GM21529 (cell line): ENCODE measurements around the gene RNF220.
"Not testable (repeated sequence)": the region's sequence is repeated elsewhere in the genome, so short reads cannot be mapped to it uniquely, and the experiment has no call there.

Experiments
- ATAC-seq: cut with Tn5 transposase; IDR thresholded peaks from one replicate; pipeline ENCODE4 v1.9.1; 2021; ENCODE audit not compliant: unreplicated experiment

RNF220 gene

GRCh38 chr1:44485934-44486460 lies 80.9 kb downstream of the RNF220 start:
- ATAC-seq, result no peak

DNA sequence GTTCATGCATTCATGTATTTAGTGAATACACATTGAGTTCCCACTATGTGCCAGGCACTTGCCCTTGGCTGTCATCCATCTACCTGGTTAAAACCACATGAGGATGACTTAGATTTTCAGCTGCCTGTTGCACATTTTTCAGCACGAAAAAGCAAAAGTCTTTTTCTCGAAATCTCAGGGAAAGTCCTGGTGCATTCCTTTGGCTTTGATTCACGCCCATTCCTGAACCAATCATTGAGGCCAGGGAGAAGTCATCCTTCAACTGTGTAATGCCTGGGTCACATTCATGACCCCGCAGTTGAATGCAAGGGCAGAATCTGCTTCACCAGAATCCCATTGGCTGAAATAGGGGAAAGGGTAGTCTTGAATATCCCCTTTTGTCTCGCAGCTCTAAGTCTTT lies 84.4 kb downstream of the RNF220 start:
- ATAC-seq, result no peak

DNA sequence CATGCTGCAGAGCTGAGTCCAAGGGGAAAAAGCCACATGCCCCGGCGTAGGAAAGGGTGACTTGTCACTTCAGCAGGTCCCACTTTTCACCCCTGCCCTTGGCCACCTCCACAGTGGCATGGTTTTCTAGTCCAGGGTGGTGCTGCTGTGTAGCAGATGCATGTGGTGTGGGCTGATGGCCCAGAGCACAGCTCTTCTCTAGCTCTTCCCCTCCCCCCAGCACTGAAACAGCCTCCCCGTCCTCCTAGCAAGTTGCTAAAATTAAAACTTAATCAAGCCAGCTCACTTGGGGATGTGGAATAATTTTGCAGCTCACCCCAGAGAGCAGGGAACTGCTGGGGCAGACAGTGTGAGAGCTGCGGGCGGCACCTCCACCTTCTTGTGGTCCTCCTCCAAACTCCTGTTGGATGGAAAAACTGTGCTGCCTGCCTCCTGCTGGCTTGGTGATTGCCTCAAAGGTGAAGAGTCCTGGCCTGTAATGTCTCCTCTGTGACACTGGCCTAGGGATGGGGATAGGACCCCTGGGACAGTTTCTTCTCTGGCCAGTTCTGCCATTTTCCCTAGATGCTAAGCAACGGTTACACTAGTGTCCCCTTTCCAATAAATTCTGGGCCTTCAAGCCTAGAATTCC lies 91.6 kb downstream of the RNF220 start:
- ATAC-seq, result no peak

DNA sequence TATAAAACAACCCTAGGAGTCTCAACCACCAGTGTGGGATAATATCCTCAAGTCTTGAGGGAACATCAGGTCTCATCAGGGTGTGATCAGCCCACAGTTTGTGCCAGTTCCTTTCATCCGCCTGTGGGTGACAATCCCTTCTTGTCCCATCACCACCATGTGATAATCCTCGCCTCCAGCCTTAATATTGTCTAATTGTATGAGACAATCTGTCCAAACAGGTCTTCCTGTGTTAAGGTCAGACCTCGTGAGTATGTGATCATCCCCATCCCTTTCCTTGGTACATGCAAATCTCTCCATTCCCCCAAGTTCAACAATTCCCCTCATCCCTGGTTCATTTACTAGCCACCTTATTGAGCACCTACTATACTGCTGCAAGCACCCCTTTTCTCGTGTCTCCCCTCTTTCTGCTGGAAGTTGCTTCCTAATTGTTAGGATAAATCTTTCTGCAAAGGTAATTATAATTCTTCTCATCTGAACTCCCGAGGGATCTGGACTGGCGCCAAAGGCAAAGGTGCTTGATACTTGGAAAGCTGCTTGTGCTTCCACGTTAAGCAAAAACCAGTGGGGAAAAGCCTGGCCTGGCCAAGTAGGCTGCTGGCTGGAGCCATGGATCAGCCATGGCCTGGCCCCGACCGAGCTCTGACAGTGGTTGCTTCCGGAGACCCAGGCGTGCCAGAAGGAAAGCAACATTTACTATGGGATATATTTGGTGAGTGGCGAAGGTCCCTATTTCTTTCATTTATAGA lies 92.5 kb downstream of the RNF220 start:
- no peak for ATAC-seq

GRCh38 chr1:44499306-44499705 lies 94.3 kb downstream of the RNF220 start:
- no peak for ATAC-seq

GRCh38 chr1:44500181-44501046 lies 95.4 kb downstream of the RNF220 start:
- ATAC-seq, result no peak

DNA sequence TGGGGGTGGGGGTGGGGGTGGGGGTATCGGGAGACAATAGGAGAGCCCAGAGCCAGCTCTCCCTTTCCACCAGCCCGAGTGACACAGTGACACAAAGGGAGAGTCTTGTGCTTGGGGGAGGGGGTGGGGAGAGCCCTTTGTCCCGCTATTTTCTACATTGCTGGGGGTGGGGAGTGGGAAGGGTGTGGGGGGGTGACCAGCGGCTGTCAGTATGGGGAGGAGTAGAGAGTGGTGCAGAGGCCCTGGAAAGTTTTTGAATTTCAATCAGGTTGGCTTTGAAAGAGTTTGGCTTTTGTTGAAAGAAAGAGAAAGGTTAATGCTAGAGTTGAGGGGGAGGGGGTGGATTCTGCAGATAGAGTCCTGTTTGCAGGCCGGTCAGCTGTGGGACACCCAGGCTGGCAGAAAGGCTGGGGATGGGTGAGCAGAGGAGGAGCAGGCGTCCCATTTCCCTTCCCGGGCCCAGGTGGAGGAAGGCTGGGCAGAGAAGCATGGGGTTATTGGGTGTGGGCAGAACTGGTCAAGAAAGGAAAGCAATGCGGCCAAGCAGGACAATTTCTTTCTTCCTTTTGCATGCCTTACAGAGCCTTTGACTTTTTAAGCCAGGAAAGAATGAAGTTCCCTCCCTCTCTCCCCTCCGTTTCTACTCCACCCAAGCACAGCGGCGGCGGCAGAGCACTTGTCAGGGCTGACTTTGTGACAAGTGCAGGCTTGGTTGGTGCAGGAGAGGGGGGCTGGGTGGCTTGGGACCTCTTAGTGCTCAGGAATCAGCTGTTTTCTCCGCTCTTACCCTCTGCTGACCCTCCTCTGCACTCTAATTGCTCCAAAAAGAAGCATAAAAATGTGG lies 96.2 kb downstream of the RNF220 start:
- ATAC-seq, result no peak

DNA sequence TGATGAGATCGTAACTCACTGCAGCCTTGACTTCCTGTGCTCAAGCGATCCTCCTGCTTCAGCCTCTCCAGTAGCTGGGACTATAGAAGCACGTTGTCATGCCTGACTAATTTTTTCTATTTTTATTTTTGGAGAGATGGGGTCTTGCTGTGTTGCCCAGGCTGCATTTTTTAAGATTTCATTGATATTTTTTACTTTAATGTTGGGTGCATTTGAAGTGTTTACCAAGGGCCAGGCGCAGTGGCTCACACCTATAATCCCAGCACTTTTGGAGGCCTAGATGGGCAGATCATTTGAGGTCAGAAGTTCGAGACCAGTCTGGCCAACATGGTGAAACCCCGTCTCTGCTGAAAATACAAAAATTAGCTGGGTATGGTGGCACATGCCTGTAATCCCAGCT lies 97.8 kb downstream of the RNF220 start:
- ATAC-seq, result not testable (repeated sequence)

- no peak for ATAC-seq
These were observed 98.6 kb downstream of the RNF220 start for GRCh38 chr1:44503625-44504024.

- no peak for ATAC-seq
These were observed 100.3 kb downstream of the RNF220 start for GRCh38 chr1:44505210-44505993.

GRCh38 chr1:44507490-44508396 lies 102.7 kb downstream of the RNF220 start:
- no peak for ATAC-seq

GRCh38 chr1:44508397-44508745 lies 103.3 kb downstream of the RNF220 start:
- ATAC-seq, result no peak

- no peak for ATAC-seq
These were observed 106.3 kb downstream of the RNF220 start for GRCh38 chr1:44511363-44511762.

DNA sequence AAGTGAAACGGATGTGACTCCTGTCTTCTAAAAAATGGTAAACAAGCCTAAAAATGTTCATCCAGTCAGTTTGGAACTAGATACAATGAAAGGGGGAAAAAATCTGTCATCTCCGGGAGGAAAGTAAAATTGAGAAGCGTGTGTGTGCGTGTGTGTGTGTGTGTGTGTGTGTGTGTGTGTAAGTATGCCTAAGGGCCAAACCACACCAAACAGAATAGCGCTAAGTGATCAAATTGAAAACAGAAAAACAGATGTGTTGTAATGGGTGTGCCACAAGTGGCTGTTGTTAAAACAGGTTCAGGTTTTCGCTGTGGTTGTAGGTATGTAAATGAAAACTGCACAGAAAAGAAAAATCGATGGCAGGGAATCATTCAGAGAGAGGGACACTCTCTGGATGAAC lies 106.7 kb downstream of the RNF220 start:
- no peak for ATAC-seq

DNA sequence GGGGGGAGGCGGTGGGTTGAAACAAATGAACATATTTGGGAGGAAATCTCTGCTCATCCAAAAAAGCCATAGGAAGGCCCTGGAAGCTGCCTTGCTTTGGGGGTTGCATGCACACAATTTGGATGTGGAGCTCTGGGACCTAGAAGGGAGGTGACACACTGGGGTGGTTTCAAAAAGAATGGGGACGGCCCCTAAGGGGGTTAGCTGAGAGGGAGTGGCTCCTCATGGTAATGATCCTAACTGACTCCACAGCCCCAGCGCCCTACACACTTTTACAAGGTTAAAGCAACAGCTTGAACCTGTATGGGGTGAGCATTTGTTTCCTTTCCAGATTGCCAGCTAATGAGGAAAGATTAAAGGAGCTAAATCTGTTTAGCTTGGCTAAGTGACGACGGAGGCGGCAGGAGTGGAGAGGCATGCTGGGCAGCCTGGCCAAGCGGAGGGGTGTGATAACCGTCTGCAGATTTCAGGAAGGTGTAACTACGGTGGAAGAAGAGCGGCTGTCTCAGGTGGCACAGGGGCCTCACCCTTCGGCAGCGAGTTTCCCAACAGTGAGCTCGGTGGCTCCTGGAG lies 107.3 kb downstream of the RNF220 start:
- ATAC-seq, result no peak

DNA sequence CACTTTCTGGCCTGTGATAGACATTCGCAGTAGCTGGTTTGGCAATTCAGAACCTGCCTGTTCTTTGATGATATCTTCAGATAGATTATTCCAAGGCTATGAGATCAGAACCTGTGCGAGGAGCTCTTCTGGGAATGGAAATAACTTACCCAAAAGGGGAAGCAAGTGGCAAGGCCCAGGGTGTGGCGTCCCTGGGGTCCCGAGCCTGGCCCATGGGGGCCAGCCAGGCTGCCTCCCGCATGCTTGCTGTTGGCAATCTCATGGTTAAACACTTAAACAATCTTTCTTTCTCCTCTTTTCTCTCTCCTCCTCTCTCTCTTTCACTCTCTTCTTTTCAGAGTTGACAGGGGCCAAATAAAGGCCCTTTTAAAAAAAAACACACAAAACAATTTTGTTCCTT lies 108.1 kb downstream of the RNF220 start:
- ATAC-seq, result no peak

- no peak for ATAC-seq
These were observed 109.6 kb downstream of the RNF220 start for GRCh38 chr1:44514673-44515072.

GRCh38 chr1:44515416-44515815 lies 110.4 kb downstream of the RNF220 start:
- ATAC-seq, result no peak
